NT2/D1 (cell line): Measurements from ENCODE around the gene UMODL1.

Source experiments
- SUZ12 ChIP-seq: IDR thresholded peaks from 2 replicates; pipeline ENCODE4 v1.6.1; 2011; ENCODE audit not compliant: insufficient read length, insufficient read depth; ENCODE audit errors: extremely low read depth
- YY1 ChIP-seq: IDR thresholded peaks from 2 replicates; pipeline ENCODE4 v1.6.1; 2011; ENCODE audit not compliant: insufficient read length, insufficient read depth
- ZNF274 ChIP-seq: IDR thresholded peaks from 2 replicates; pipeline ENCODE4 v1.6.1; 2011; ENCODE audit warnings: mild to moderate bottlenecking, low read depth, low read length

- TF ChIP-seq YY1 (no peak), ZNF274 (no peak), SUZ12 (no peak)
Observed at GRCh38 chr21:42028766-42029425, 42.2 kb upstream of the UMODL1 start.
